ENCODE data around the gene DDR1.
A peak's percentile ranks its signal among the peaks of the same experiment; 100 is the strongest.

Gene DDR1

DNA sequence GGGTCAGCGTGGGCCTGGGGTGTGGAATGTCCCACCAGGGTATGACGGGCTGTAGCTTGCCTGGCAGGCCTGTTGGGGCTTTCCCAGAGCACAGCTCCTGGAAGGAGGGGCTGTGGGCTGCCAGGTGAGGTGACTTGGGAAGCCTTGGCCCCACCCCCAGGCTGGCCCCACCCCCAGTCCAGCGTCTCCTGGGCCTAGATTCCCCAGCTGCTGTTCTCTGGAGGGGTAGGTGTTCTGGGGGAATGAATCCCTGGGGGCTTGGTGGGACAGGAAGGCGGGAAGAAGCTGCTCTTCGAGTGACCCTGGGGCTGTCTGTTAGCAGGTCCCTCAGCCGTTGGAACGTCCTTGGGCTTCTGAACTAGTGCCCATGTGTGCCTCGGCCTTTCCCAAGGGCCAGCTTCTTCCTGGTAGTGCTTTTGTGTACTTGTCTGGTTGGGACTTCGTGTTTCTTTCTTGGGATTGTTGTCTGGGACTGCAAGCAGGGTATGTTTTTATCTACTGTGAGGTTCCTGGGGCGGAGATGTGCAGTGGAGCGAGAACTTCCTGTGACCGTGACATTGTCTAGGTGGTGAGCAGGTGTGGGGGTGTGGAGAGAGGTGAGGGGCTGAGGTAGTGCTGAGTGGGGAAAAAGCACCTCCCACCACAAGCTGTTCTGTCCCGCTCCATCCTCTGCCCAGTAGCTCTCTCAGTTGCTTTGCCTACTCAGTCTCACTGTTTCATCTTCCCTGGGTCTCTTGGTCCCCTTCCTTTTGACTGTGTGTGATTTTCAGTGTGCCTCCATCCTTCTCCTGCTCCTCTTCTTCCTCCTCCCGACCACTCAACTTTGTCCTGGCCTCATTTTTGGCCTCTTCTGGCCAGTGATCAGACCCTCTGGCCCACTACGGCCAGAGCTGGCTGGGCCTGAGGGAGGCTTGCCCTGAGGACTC is 1.3 kb upstream of the DDR1 start:
- DNase-seq (ENCODE audit: low read depth): peak; percentile 92
- TF ChIP-seq, protein P1, sequence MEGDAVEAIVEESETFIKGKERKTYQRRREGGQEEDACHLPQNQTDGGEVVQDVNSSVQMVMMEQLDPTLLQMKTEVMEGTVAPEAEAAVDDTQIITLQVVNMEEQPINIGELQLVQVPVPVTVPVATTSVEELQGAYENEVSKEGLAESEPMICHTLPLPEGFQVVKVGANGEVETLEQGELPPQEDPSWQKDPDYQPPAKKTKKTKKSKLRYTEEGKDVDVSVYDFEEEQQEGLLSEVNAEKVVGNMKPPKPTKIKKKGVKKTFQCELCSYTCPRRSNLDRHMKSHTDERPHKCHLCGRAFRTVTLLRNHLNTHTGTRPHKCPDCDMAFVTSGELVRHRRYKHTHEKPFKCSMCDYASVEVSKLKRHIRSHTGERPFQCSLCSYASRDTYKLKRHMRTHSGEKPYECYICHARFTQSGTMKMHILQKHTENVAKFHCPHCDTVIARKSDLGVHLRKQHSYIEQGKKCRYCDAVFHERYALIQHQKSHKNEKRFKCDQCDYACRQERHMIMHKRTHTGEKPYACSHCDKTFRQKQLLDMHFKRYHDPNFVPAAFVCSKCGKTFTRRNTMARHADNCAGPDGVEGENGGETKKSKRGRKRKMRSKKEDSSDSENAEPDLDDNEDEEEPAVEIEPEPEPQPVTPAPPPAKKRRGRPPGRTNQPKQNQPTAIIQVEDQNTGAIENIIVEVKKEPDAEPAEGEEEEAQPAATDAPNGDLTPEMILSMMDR (IDR thresholded peaks at IDR 0.05; ENCODE audit: insufficient read depth, low read depth, low read length, missing control alignments): no peak
- H3K4me3 ChIP-seq (ENCODE audit: low read length): peak overlapping the region; percentile 98

- TF ChIP-seq, protein P1 (IDR thresholded peaks at IDR 0.05; ENCODE audit: insufficient read depth, low read depth, low read length, missing control alignments): no peak
- peak overlapping the region; percentile 80 for H3K4me3 ChIP-seq (ENCODE audit: low read length)
- peak; percentile 65 for DNase-seq (ENCODE audit: low read depth)
These were observed 482 bp downstream of the DDR1 start for GRCh38 chr6:30884521-30885480.

DNA sequence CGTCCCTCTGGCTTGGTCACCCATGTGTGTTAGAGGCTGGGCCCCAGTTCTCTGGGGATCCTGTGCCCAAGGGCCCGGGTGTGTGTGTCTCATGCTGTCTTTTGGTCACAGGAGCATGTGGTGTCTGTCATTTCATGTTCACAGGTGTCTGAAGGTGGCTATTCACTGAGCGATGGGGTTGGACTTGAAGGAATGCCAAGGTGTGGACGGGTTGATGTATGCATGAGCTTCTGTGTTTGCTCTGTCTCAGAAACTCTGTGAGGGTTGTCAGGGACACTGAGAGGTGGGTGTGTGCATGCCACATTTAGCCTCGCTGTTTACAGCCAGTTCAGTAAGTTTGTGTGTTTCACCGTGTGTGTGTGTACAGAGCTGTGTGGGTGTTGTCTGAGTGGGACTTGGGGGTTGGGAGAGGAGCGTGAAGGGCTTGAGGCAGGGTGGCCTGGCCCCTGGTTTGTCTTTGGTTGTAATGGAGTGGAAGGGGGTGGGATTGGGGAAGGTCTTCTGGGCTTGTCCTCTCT is 1.2 kb downstream of the DDR1 start:
- H3K4me3 ChIP-seq (ENCODE audit: low read length): peak overlapping the region; percentile 80
- TF ChIP-seq, protein P1 (IDR thresholded peaks at IDR 0.05; ENCODE audit: insufficient read depth, low read depth, low read length, missing control alignments): no peak
- DNase-seq (ENCODE audit: low read depth): peak; percentile 78

GRCh38 chr6:30885999-30886896 is 1.9 kb downstream of the DDR1 start:
- TF ChIP-seq, protein P1 (IDR thresholded peaks at IDR 0.05; ENCODE audit: insufficient read depth, low read depth, low read length, missing control alignments): no peak
- peak; percentile 95 for DNase-seq (ENCODE audit: low read depth)

DNA sequence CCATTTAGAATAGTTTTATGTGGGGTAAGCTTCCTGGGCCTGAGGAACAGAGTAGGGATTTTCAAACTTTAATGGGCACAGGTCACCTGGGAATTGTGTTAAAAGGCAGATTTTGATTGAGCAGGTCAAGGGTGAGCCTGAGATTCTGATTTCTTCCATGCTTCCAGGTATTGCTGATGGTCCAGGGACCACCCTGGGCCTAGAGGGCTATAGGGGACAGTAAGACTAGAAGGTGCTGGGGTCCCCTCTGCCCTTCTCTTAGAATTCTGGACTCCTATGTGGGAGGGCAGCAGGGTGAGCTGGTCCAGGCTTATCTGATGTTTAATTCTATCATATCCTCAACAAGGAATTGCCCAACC is 2.6 kb downstream of the DDR1 start:
- no peak for DNase-seq (ENCODE audit: low read depth)
- TF ChIP-seq, protein P1 (IDR thresholded peaks at IDR 0.05; ENCODE audit: insufficient read depth, low read depth, low read length, missing control alignments): no peak
- peak overlapping the region; percentile 80 for H3K4me3 ChIP-seq (ENCODE audit: low read length)

More at GRCh38 chr6:30885999-30886896, 1.9 kb downstream of the DDR1 start:
- peak overlapping the region; percentile 80 for H3K4me3 ChIP-seq (ENCODE audit: low read length)

Measured in epithelial cell of esophagus (primary cell).